Astrocyte (in vitro differentiated cells and primary cell): ENCODE results near the gene KIF25. TPM values are rescaled to one million over a fixed set of nuclear protein-coding genes. Genes with fewer than 3 reads are reported as not detected.

Source experiments
- DNase-seq: peaks from one replicate; pipeline ENCODE4 v3.0.0-alpha.2; 2010; ENCODE audit warnings: low read depth
- FAIRE-seq: peaks from 2 replicates; lab custom pipeline; 2011; peaks lifted over from hg19 to GRCh38; lab: Jason Lieb, UNC
- H2AFZ ChIP-seq: 2 replicates; pipeline ENCODE4 v1.6.0; 2012; ENCODE audit warnings: low read depth, low read length, inconsistent platforms
- H3K27ac ChIP-seq: 2 replicates; pipeline ENCODE4 v1.5.1; 2011; ENCODE audit warnings: low read depth, low read length, inconsistent platforms
- H3K27me3 ChIP-seq: 2 replicates; pipeline ENCODE4 v1.6.0; 2011; ENCODE audit warnings: low read length, inconsistent platforms; ENCODE audit not compliant: insufficient read depth
- H3K36me3 ChIP-seq: 2 replicates; pipeline ENCODE4 v1.5.1; 2011; ENCODE audit warnings: low read length, inconsistent platforms; ENCODE audit not compliant: insufficient read depth
- H3K4me1 ChIP-seq: 2 replicates; pipeline ENCODE4 v1.5.1; 2011; ENCODE audit warnings: low read length, inconsistent platforms; ENCODE audit not compliant: insufficient read depth
- H3K4me2 ChIP-seq: 2 replicates; pipeline ENCODE4 v1.6.0; 2012; ENCODE audit warnings: low read length, inconsistent platforms
- H3K4me3 ChIP-seq: 2 replicates; pipeline ENCODE4 v1.5.1; 2011; ENCODE audit warnings: low read depth, mild to moderate bottlenecking, low read length, inconsistent platforms; ENCODE audit not compliant: insufficient read depth
- H3K79me2 ChIP-seq: 2 replicates; pipeline ENCODE4 v1.6.0; 2012; ENCODE audit warnings: mild to moderate bottlenecking, low read length, inconsistent platforms; ENCODE audit not compliant: insufficient read depth
- H3K9ac ChIP-seq: 2 replicates; pipeline ENCODE4 v1.6.0; 2012; ENCODE audit warnings: mild to moderate bottlenecking, low read length, inconsistent platforms
- H3K9me3 ChIP-seq: 2 replicates; pipeline ENCODE4 v1.5.1; 2012; ENCODE audit warnings: low read depth, mild to moderate bottlenecking, low read length, inconsistent platforms; ENCODE audit not compliant: insufficient read depth
- H4K20me1 ChIP-seq: 2 replicates; pipeline ENCODE4 v1.6.0; 2012; ENCODE audit warnings: low read length, inconsistent platforms; ENCODE audit not compliant: insufficient read depth
- H3K27ac Mint-ChIP-seq: one replicate; pipeline ENCODE4 v1.8.0; 2021; ENCODE audit warnings: mild to moderate bottlenecking, mixed read lengths; ENCODE audit not compliant: unreplicated experiment
- H3K27me3 Mint-ChIP-seq: one replicate; pipeline ENCODE4 v1.8.0; 2021; ENCODE audit warnings: low read depth, mixed read lengths; ENCODE audit not compliant: unreplicated experiment
- H3K36me3 Mint-ChIP-seq: one replicate; pipeline ENCODE4 v1.8.0; 2021; ENCODE audit warnings: low read depth, mixed read lengths; ENCODE audit not compliant: unreplicated experiment
- H3K4me1 Mint-ChIP-seq: one replicate; pipeline ENCODE4 v1.8.0; 2021; ENCODE audit warnings: low read depth, mixed read lengths; ENCODE audit not compliant: unreplicated experiment
- H3K4me3 Mint-ChIP-seq: one replicate; pipeline ENCODE4 v1.8.0; 2021; ENCODE audit warnings: mild to moderate bottlenecking, moderate library complexity, mixed read lengths; ENCODE audit not compliant: unreplicated experiment
- H3K9me3 Mint-ChIP-seq: one replicate; pipeline ENCODE4 v1.8.0; 2021; ENCODE audit warnings: mild to moderate bottlenecking, mixed read lengths; ENCODE audit not compliant: unreplicated experiment
- CTCF ChIP-seq: IDR thresholded peaks from 2 replicates; pipeline ENCODE4 v1.5.1; 2011; ENCODE audit warnings: low read depth, mild to moderate bottlenecking, inconsistent platforms, low read length, moderate library complexity; ENCODE audit not compliant: insufficient read depth
- EZH2 ChIP-seq: IDR thresholded peaks from 2 replicates; pipeline ENCODE4 v1.6.1; 2012; ENCODE audit warnings: mild to moderate bottlenecking, low read length, inconsistent platforms; ENCODE audit not compliant: insufficient read depth
- total RNA-seq: library from RNA; stranded (reverse); gene quantifications from 2 replicates; pipeline ENCODE4 v1.2.1, GENCODE V29; 2021

Gene KIF25
- total RNA-seq, 1 donor from 2014 or later: not detected

GRCh38 chr6:168056892-168057527 is 59.5 kb downstream of the KIF25 start:
- H3K36me3 Mint-ChIP-seq: no peaks in the 10 kb centered on the region
- Histone ChIP-seq H3K4me1 (no peaks in the 10 kb centered on the region), H3K36me3 (no peaks in the 10 kb centered on the region), H3K79me2 (no peaks in the 10 kb centered on the region), H3K9ac (no peak overlapping the region), H3K9me3 (no peaks in the 10 kb centered on the region), H3K27ac (no peak overlapping the region), H4K20me1 (no peaks in the 10 kb centered on the region), H3K4me3 (no peak overlapping the region), H3K4me2 (no peak overlapping the region), H2AFZ (no peak overlapping the region), H3K27me3 (no peaks in the 10 kb centered on the region)
- H3K4me3 Mint-ChIP-seq: no peak overlapping the region
- FAIRE-seq: no peak
- TF ChIP-seq CTCF: no peak
- TF ChIP-seq EZH2: no peak
- no peaks in the 10 kb centered on the region for H3K4me1 Mint-ChIP-seq
- no peak for DNase-seq
- no peak overlapping the region for H3K27ac Mint-ChIP-seq
- H3K9me3 Mint-ChIP-seq: peaks cover 1% of the 10 kb centered on the region
- H3K27me3 Mint-ChIP-seq: peaks cover 48% of the 10 kb centered on the region

- Histone ChIP-seq H3K9me3 (no peaks in the 10 kb centered on the region), H4K20me1 (no peaks in the 10 kb centered on the region), H3K27me3 (no peaks in the 10 kb centered on the region), H3K9ac (no peak overlapping the region), H3K27ac (no peak overlapping the region), H3K4me1 (no peaks in the 10 kb centered on the region), H3K79me2 (no peaks in the 10 kb centered on the region), H3K4me2 (no peak overlapping the region), H3K36me3 (no peaks in the 10 kb centered on the region), H2AFZ (no peak overlapping the region), H3K4me3 (no peak overlapping the region)
- H3K27ac Mint-ChIP-seq: no peak overlapping the region
- H3K4me3 Mint-ChIP-seq: no peak overlapping the region
- H3K36me3 Mint-ChIP-seq: no peaks in the 10 kb centered on the region
- TF ChIP-seq EZH2: no peak
- TF ChIP-seq CTCF: no peak
- no peak for FAIRE-seq
- H3K4me1 Mint-ChIP-seq: no peaks in the 10 kb centered on the region
- no peak for DNase-seq
- H3K27me3 Mint-ChIP-seq: peaks cover 47% of the 10 kb centered on the region
- peaks cover 1% of the 10 kb centered on the region for H3K9me3 Mint-ChIP-seq
Measured at GRCh38 chr6:168057836-168058235, 60.4 kb downstream of the KIF25 start.
